NCI-H1105 (cell line): Measurements from ENCODE around the gene GNPAT.

Source experiments
- DNase-seq: peaks from one replicate; lab custom pipeline; 2025; lab: John Stamatoyannopoulos, UW

GNPAT gene

DNA sequence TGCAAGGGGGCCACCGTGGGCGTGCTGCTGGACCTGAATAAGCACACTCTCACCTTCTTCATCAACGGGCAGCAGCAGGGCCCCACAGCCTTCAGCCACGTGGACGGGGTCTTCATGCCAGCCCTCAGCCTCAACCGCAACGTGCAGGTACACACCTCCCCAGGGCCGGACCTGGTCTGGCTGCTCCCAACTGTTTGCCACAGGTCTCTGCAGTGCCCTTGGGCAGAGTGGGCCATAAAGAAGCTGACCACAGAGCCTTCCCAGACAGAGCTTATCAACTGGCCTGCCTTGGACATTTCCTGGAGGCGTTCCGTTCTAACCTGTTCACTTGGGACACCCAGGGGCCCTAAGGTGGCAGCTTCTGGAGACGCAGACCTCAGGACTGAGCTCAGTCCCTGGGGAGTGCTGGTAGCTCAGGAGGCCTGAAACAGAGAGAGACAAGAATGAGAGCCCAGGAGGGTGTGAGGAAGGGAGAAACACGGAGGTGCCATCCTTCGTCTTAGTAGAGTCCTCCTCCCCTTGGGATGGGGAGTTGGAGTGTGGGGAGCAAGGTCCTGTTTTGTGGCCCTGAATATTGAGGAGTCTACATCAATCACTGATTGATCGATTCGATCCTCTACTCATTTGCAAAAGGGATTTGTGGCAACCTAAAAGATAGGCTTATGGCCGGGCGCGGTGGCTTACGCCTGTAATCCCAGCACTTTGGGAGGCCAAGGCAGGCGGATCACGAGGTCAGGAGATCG is 27.0 kb upstream of the GNPAT start:
- no peak for DNase-seq

DNA sequence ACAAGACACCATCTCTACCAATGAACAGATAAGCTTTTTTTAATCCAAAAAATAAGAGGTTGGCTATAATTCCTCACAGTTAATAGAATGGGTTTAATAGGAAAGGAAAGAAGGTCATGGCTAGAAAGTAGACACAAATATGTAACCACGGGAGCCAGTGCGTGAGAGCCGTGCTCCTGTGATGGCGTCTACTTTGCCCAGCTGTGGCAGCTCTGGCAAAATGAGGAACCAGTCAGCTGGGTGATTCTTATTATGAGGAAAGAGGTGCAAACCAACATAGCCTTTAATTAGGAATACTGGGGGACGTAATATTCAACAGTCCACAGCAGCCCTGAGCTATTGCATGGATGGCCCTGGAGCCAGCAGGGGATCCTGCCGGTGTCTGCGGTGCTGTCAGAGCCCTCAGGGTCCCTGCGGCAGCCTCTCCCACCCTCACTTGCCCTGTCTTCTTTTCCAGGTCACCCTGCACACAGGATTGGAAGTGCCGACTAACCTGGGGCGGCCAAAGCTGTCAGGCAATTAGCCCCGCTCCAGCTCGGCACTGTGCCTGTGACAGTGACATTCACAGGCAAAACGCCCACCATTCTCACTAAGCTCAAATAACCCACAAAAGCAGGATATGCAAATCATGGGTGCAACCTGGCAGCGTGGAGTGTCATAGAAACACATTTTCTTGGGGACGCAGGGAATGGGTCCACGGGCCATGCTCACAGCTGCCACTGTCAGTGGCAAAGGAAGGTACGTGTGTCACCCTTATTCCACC is 25.9 kb upstream of the GNPAT start:
- DNase-seq, result no peak

DNA sequence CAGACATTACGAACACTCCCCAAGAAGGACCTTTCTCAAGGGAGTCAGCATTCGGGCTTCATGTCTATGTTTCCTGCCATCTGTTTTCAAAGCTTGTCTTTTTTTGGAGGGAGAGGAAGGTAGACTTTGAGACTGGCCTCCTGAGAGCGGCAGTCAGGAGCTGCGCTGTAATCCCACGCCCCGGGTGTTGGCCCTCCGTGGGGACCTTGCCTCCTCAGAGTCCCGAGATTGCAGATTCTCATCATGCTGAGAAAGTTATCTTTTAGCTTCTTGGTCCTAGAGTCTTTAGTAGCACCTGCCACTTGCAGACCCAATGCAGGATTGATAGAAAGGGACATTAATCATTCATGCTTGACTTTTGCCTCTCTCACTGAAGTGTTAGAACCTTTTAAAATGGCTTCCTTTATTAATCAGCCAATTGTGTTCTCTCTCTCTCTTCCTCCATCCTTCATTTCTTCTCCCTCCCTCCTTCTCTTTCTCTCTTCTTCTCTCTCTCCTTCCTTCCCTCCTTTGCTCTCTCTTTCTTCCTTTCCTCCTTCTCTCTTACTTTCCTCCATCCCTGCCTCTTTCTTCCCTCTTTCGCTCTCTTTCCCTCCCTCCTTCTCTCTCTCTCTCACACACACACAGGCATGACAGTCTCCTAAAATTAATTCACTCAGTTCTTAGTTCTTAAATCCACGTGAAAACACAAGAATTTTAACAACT is 25.2 kb upstream of the GNPAT start:
- DNase-seq, result no peak

- DNase-seq, result no peak
Measured at GRCh38 chr1:231216498-231216897, 24.5 kb upstream of the GNPAT start.

DNA sequence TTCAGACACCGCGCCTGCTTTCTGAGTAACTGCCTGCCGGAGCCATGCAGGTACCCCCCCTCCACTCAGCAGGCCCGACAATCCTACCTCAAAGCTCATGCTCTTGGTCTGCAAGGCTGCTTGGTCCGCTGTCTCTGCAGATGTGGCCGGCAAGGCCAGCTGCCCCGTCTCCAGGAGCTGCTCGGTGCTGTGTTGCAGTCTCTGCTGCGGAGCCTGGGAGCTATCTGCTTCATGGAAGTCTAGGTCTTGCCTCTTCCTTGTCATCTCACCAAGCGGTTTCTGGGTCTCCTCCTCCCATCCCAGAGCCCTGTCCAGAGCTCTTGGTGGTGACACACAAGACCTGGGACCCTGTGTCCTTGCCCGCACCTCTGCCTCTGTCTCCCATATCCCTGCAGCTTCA is 24.0 kb upstream of the GNPAT start:
- DNase-seq, result no peak

DNA sequence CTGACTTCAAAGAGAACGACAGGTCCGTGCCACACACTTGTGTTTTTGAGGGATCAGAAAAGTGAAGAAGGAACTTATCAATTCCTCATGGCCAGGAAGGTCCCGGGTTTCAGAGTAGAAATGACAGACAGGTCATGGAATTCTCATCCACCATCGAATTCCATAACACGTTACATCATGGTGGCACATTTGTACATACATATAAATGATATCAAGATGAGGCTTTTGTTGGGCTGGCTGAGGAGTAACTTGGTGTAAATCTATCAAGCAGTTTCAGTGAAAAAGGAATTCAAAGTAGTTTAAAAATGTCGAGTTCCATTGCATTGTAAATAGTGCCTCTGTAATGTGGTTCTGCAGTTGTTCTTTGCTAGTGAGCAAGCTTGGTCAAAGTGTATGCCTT is 22.9 kb upstream of the GNPAT start:
- no peak for DNase-seq

DNA sequence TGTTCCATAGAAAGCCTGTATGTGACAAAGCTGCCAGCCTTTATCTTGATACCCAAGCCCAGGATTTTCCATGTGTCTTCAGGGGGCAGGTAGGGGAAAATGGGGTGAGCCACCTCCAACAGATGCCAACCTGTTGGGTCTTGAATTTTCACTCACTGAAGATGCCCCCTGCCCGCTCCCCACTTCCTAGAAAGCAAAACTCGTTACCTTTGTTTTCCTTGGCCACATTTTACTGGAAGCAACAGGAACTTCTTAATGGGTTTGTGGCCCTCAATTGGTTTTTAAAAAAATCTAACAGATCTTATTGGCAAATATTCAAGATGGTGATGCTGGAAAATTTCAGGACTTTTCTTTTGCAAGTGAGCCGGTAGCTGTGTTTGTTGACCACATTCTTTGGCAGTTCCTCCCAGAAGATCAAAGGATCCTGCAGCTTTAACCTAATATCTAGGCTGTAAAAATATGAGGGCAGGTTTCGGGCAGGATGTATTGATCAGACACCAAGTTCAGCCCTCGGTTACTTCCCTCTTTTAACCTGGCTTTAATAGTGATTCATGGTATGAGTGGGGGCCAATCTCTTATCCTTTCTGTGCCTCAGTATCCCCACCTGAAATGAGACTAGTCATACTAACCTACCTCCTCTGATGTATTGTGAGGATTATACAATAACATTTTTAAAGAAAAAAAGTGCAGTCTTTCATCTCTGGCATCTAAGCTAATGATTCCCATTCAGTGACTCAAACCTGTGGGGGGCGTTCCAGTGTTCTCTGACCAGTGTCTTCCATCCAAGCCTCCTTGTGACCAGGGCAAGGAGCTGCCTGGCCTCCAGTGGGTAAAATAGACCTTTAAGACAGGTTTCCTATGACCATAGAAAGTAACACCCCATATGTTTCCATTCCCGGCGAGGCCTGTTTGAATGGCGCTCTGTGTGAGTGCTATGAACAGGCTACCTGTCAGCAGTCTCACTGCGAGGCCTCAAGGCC is 21.3 kb upstream of the GNPAT start:
- no peak for DNase-seq

- DNase-seq, result no peak
Measured at GRCh38 chr1:231220801-231221200, 20.2 kb upstream of the GNPAT start.

DNA sequence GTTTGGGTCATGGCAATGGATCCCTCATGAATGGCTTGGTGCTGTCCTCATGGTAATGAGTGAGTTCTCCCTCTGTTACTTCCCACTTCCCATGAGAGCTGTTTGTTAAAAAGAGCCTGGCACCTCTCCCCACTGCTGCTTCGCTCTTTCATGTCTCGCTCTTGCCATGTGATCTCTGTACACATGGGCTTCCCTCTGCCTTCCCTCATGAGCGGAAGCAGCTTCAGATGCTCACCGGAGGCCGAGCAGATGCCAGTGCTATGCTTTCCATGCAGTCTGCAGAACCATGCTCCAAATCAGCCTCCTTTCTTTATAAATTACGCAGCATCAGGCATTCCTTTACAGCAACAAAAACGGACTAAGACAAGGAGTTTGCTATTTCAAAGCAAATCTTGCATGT is 14.9 kb upstream of the GNPAT start:
- no peak for DNase-seq

- no peak for DNase-seq
Measured at GRCh38 chr1:231231511-231231910, 9.5 kb upstream of the GNPAT start.

- DNase-seq, result no peak
Measured at GRCh38 chr1:231232870-231233734, 7.9 kb upstream of the GNPAT start.

GRCh38 chr1:231233735-231234417 is 7.1 kb upstream of the GNPAT start:
- DNase-seq, result no peak

DNA sequence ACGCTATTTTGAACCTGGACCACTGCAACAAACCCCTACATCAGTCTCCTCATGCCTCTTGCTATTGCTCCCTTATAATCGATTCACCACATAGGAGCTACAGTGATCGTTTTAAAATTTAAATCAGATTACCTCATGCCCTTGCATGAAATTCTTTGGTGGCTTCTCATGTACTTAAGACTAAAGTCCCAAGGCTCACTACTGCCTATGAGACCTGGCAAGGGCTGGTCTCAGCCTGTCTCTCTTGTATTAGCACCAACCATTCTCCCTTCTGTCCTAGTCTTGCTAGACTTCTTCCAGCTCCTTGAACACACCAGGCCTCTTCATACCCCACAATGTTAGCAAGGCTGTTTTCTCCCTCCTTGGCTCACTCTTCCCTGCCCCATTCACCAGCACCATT is 6.5 kb upstream of the GNPAT start:
- no peak for DNase-seq

- no peak for DNase-seq
Measured at GRCh38 chr1:231235526-231236207, 5.3 kb upstream of the GNPAT start.

DNA sequence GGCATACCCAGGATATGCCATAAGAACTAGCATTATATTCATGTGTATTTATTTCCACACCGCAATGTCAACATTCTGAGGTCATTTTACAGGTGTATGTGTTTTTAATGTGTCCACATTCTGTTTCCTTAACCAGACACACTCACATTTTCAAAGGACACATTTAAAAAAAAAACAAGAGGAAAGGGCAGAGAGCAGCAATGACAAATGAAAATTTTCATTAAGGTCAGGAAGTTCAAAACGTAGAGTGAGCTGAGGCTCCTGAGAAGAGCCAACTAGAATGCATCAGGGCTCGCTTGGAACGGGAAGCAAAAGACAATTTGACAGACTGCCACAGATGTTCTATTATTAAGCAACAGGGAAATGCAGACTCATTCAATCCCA is 4.8 kb upstream of the GNPAT start:
- DNase-seq, result no peak

DNA sequence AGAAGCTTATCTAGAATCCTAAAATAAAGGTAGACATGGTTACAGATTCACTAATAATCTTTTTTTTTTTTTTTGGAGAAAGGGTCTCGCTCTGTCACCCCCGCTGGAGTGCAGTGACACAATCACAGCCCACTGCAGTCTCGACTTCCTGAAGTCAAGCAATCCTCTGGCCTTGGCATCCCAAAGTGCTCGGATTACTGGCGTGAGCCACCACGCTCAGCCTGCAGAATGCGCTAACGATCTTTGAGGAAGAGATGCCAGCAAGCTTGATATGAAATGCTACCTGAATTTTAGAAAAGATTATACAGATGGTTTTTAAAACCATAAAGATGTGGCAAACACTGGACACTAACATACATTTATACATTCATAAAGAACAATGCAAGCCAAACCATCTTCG is 4.1 kb upstream of the GNPAT start:
- DNase-seq, result no peak

- no peak for DNase-seq
Measured at GRCh38 chr1:231238298-231238697, 2.7 kb upstream of the GNPAT start.

DNA sequence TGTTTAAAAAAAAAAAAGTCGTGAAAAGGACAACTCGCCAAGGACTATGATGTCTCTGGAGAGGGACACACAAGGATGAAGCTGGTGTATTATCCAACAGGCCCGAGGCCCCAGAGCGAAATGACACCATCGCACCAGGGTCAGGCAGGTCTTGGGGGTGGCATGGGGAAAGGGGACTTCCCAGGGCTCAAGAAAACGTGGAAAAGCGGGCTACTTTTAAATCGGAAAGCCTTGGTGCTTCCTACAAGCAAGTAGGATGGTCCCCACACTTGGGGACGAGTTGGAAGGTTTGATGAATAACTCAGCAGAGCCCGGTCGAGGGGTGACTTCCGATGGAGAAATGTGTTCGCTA is 505 bp upstream of the GNPAT start:
- no peak for DNase-seq

- no peak for DNase-seq
Measured at GRCh38 chr1:231241750-231242149, 738 bp downstream of the GNPAT start.
